RWPE2 (cell line): ENCODE measurements around the gene DCAF6.

Source experiments
- ATAC-seq: fragments of 200-7000 bp; cut with Tn5 transposase; 3 replicates; pipeline ENCODE4 v1.9.1; 2021; ENCODE audit warnings: low read depth
- DNase-seq: peaks from one replicate; pipeline ENCODE4 v3.0.0-alpha.2; 2020; ENCODE audit warnings: low spot score
- H3K27ac ChIP-seq: fragments of 450-650 bp; 2 replicates; pipeline ENCODE4 v1.5.1; 2017; ENCODE audit warnings: mild to moderate bottlenecking; ENCODE audit not compliant: poor library complexity, severe bottlenecking
- H3K27me3 ChIP-seq: fragments of 250-450 bp; sonication (Bioruptor Pico); 2 replicates; pipeline ENCODE4 v1.5.1; 2021; ENCODE audit warnings: mild to moderate bottlenecking, moderate library complexity; ENCODE audit not compliant: insufficient read depth, poor library complexity, severe bottlenecking
- H3K36me3 ChIP-seq: fragments of 250-450 bp; sonication (Bioruptor Pico); 2 replicates; pipeline ENCODE4 v1.5.1; 2020; ENCODE audit warnings: low read depth, mild to moderate bottlenecking, moderate library complexity
- H3K4me1 ChIP-seq: fragments of 250-450 bp; sonication (Bioruptor Pico); 2 replicates; pipeline ENCODE4 v1.5.1; 2021; ENCODE audit warnings: mild to moderate bottlenecking, moderate library complexity; ENCODE audit not compliant: insufficient read depth, poor library complexity, severe bottlenecking
- H3K4me3 ChIP-seq: fragments of 250-450 bp; sonication (Bioruptor Pico); 2 replicates; pipeline ENCODE4 v1.5.1; 2021; ENCODE audit warnings: mild to moderate bottlenecking, moderate library complexity; ENCODE audit not compliant: severe bottlenecking
- H3K9me3 ChIP-seq: fragments of 250-450 bp; sonication (Bioruptor Pico); 2 replicates; pipeline ENCODE4 v1.5.1; 2021; ENCODE audit warnings: mild to moderate bottlenecking, moderate library complexity; ENCODE audit not compliant: severe bottlenecking
- TF ChIP-seq, protein P1 (sequence below): fragments of 450-650 bp; IDR thresholded peaks from one replicate; pipeline ENCODE4 v1.5.1; 2017; ENCODE audit warnings: mild to moderate bottlenecking, moderate library complexity; ENCODE audit not compliant: poor library complexity, severe bottlenecking

DCAF6 gene

DNA sequence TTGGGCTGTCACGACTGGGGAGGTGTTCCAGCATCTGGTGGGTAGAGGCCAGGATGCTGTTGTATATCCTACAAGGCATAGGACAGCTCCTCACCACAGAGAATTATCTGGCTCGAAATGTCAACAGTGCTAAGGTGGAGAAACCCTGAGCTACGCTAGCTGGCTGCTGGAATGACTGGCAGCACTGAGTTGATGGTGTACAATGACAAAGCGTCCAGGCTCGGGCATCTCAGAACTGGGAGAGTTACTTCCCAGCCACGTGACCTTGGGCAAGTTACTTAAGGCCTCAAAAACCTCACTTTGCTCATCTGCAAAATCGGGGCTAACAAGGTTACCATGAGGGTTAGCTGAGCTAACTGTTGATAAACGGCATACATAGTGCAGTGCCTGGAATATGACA, 164.9 kb downstream of the DCAF6 start:
- H3K27me3 ChIP-seq: no peaks in the 10 kb centered on the region
- no peaks in the 10 kb centered on the region for H3K9me3 ChIP-seq
- ATAC-seq (no peak), DNase-seq (no peak)
- H3K4me1 ChIP-seq: no peaks in the 10 kb centered on the region
- H3K27ac ChIP-seq: no peak overlapping the region
- H3K36me3 ChIP-seq: peaks cover 3% of the 10 kb centered on the region; the same call in 1 of the 2 replicates
- TF ChIP-seq, protein P1, sequence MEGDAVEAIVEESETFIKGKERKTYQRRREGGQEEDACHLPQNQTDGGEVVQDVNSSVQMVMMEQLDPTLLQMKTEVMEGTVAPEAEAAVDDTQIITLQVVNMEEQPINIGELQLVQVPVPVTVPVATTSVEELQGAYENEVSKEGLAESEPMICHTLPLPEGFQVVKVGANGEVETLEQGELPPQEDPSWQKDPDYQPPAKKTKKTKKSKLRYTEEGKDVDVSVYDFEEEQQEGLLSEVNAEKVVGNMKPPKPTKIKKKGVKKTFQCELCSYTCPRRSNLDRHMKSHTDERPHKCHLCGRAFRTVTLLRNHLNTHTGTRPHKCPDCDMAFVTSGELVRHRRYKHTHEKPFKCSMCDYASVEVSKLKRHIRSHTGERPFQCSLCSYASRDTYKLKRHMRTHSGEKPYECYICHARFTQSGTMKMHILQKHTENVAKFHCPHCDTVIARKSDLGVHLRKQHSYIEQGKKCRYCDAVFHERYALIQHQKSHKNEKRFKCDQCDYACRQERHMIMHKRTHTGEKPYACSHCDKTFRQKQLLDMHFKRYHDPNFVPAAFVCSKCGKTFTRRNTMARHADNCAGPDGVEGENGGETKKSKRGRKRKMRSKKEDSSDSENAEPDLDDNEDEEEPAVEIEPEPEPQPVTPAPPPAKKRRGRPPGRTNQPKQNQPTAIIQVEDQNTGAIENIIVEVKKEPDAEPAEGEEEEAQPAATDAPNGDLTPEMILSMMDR: no peak
- no peak overlapping the region for H3K4me3 ChIP-seq

DNA sequence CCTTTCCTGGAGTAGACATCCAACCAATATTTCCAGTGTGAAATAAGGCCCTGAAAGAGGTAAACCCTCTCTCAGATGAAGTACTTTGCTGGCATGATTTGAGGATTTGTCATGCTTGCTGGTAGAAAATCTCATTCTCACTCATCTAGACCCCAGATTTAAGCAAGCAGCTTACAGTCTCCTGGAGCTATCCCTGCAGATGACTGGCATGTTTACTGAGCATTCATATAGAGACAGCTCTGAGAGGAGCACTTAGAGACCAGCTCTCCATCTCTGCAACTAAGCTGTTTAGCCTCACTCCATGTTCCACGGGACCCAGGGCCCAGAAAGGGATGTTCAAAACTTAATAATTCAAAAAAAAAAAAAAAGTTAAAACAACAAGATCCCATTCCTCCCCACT, 166.0 kb downstream of the DCAF6 start:
- DNase-seq: no peak
- H3K4me1 ChIP-seq: no peaks in the 10 kb centered on the region
- no peaks in the 10 kb centered on the region for H3K9me3 ChIP-seq
- TF ChIP-seq, protein P1: no peak
- ATAC-seq: no peak
- H3K27me3 ChIP-seq: no peaks in the 10 kb centered on the region
- no peaks in the 10 kb centered on the region; the same call in 1 of the 2 replicates for H3K36me3 ChIP-seq
- H3K4me3 ChIP-seq: no peak overlapping the region
- no peak overlapping the region for H3K27ac ChIP-seq

DNA sequence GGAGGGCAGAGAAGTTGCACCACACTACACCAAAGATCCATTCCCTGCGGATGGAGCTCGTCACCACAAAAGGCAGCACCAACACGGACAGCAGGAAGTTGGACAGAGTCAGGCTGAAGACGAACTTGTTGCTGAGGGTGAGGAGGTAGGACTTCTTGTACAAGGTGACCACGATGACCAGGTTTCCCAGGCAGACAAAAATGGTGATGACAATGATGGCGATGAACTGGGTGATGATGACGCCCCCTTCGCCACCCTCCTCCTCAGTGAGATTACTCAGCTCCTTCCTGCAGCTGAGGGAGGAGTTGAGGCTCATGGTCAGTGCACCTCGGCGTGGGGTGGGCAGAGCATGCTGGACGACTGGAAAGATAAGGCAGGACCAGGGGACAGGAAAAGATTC, 168.1 kb downstream of the DCAF6 start:
- no peak for ATAC-seq
- H3K27ac ChIP-seq: no peak overlapping the region

DNA sequence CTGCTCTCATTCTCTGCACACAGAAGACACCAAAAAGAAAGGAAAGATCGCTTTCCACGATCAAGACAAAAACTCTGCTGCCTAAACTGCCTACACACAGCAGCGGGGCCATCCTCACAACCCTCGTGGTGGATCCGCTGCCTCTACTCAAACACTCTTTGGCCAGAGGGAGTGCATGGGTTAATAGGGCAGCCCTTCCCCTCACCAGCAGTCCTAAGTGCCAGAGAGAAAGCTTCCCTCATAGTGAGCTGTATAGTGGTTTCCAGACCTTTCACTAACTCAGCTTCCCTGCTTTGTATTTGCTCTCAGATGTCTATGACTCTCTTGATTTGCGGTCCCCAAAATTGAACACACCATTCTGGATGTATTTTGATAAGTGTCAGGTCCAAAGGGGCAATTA, 169.4 kb downstream of the DCAF6 start:
- no peaks in the 10 kb centered on the region for H3K9me3 ChIP-seq
- H3K4me1 ChIP-seq: no peaks in the 10 kb centered on the region
- H3K27me3 ChIP-seq: no peaks in the 10 kb centered on the region
- TF ChIP-seq, protein P1: no peak
- ATAC-seq: no peak
- no peak for DNase-seq
- H3K36me3 ChIP-seq: peaks cover 6% of the 10 kb centered on the region; the same call in 1 of the 2 replicates
- no peak overlapping the region for H3K27ac ChIP-seq
- no peak overlapping the region for H3K4me3 ChIP-seq

More for the DNA sequence above, 168.1 kb downstream of the DCAF6 start:
- Histone ChIP-seq H3K4me3 (no peak overlapping the region), H3K9me3 (no peaks in the 10 kb centered on the region), H3K4me1 (no peaks in the 10 kb centered on the region), H3K36me3 (no peaks in the 10 kb centered on the region; the same call in 1 of the 2 replicates), H3K27me3 (no peaks in the 10 kb centered on the region)
- no peak for DNase-seq
- TF ChIP-seq, protein P1: no peak

DNA sequence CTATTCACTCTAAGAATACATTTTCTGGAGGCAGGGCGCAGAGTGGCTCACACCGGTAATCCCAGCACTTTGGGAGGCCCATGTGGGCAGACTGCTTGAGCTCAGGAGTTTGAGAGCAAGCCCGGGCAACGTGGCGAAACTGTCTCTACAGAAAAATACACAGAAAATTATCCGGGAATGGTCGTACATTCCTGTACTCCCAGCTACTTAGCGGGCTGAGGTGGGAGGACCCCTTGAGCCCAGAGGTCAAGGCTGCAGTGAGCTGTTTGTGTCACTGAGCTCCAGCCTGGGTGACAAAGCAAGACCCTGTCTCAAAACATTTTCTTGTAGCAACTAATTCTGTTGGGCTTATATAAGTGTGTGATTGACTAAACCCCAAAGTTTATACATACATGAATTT, 169.8 kb downstream of the DCAF6 start:
- TF ChIP-seq, protein P1: no peak
- DNase-seq (no peak), ATAC-seq (no peak)
- Histone ChIP-seq H3K27ac (no peak overlapping the region), H3K36me3 (peaks cover 6% of the 10 kb centered on the region; the same call in 1 of the 2 replicates), H3K27me3 (no peaks in the 10 kb centered on the region), H3K4me3 (no peak overlapping the region), H3K4me1 (peaks cover 4% of the 10 kb centered on the region), H3K9me3 (no peaks in the 10 kb centered on the region)
